ENCODE data around the gene EWSR1.
A peak's percentile ranks its signal among the peaks of the same experiment; 100 is the strongest.
"Not testable (repeated sequence)": the region's sequence is repeated elsewhere in the genome, so short reads cannot be mapped to it uniquely, and the experiment has no call there.

EWSR1 gene

GRCh38 chr22:29267858-29268510 lies at the start of gene EWSR1, which contains the start of gene RHBDD3:
EWSR1 (plus strand) TSS chr22:29268268; CDS start chr22:29268337, 69 bp downstream.
RHBDD3 (minus strand) TSS chr22:29267981; CDS start chr22:29265626, 2,355 bp downstream.
- peak; percentile 51 for DNase-seq

- DNase-seq, result no peak
These were observed 49.2 kb upstream of the EWSR1 start for GRCh38 chr22:29218758-29219408.

GRCh38 chr22:29219409-29219782 lies 48.7 kb upstream of the EWSR1 start:
- DNase-seq, result not testable (repeated sequence)

GRCh38 chr22:29219881-29220670 lies 48.0 kb upstream of the EWSR1 start:
- no peak for DNase-seq

GRCh38 chr22:29224121-29224858 lies 43.8 kb upstream of the EWSR1 start:
- no peak for DNase-seq

GRCh38 chr22:29224859-29225410 lies 43.1 kb upstream of the EWSR1 start:
- DNase-seq, result no peak

GRCh38 chr22:29225422-29226090 lies 42.5 kb upstream of the EWSR1 start:
- DNase-seq, result no peak

GRCh38 chr22:29226351-29226981 lies 41.6 kb upstream of the EWSR1 start:
- no peak for DNase-seq

GRCh38 chr22:29230972-29231875 lies 36.8 kb upstream of the EWSR1 start:
- DNase-seq, result no peak

- DNase-seq, result no peak
These were observed 35.8 kb upstream of the EWSR1 start for GRCh38 chr22:29231971-29232959.

- no peak for DNase-seq
These were observed 34.7 kb upstream of the EWSR1 start for GRCh38 chr22:29233277-29233877.

- peak; percentile 11 for DNase-seq
These were observed 27.6 kb upstream of the EWSR1 start for GRCh38 chr22:29240481-29240880.

- DNase-seq, result no peak
These were observed 24.1 kb upstream of the EWSR1 start for GRCh38 chr22:29243874-29244446.

GRCh38 chr22:29244785-29245625 lies 23.1 kb upstream of the EWSR1 start:
- no peak for DNase-seq

GRCh38 chr22:29245626-29246385 lies 22.3 kb upstream of the EWSR1 start:
- peak; percentile 11 for DNase-seq

GRCh38 chr22:29247891-29248290 lies 20.2 kb upstream of the EWSR1 start:
- not testable (repeated sequence) for DNase-seq

- DNase-seq, result no peak
These were observed 16.8 kb upstream of the EWSR1 start for GRCh38 chr22:29251265-29251664.

Data from DMS79 (cell line).